ENCODE data around the gene CHRNA5.
"Not testable (repeated sequence)": the region's sequence is repeated elsewhere in the genome, so short reads cannot be mapped to it uniquely, and the experiment has no call there.

Gene CHRNA5

DNA sequence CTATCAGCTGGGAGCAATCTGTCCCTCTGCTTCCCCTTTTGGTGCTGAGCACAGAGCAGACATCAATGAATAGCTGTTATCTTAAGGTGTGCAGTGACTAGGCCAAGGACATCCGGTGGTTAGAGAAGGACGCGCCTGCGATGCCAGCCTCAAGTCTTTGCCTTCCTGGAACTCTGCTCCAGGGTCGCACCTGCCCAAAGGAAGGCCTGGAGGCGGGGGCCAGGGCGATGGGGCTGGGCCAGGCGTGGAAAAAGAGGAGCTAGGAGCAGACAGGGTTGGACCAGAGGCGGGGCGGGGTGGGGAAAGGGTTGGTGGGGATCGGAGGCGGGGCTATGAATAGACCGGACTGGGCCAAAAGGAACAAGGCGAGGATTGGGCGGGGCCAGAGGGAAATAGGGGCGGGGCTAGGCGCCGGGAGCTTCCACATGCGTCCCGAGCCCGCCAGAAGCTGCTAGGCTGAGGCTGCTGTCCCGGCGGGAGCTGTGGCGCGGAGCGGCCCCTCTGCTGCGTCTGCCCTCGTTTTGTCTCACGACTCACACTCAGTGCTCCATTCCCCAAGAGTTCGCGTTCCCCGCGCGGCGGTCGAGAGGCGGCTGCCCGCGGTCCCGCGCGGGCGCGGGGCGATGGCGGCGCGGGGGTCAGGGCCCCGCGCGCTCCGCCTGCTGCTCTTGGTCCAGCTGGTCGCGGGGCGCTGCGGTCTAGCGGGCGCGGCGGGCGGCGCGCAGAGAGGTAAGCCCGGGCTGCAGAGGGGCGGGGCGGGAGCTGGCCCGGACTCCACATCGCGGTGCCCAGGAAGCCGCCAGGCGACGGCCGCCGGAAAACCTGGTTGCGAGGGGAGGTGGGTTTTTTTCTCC is at the start of gene CHRNA5:
TSS of gene CHRNA5 (plus strand) at position 424 of the 854 bp plus-strand sequence. CDS start at position 624, 200 bp downstream.
- DNase-seq: peak; percentile 61

DNA sequence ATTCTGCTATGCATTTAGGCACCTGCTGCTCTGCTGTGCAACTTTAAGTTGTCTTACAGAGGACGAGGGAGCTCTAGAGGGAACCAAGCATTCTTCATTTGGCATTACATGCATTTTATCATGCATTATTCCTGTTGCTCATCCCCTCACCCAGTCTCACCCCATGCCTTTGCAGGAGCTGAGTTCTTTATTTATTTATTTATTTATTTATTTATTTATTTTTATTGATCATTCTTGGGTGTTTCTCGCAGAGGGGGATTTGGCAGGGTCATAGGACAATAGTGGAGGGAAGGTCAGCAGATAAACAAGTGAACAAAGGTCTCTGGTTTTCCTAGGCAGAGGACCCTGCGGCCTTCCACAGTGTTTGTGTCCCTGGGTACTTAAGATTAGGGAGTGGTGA is 45.3 kb upstream of the CHRNA5 start:
- DNase-seq: not testable (repeated sequence)

- no peak for DNase-seq
Observed at GRCh38 chr15:78524230-78524629, 41.1 kb upstream of the CHRNA5 start.

- DNase-seq: no peak
Observed at GRCh38 chr15:78527325-78527724, 38.0 kb upstream of the CHRNA5 start.

DNA sequence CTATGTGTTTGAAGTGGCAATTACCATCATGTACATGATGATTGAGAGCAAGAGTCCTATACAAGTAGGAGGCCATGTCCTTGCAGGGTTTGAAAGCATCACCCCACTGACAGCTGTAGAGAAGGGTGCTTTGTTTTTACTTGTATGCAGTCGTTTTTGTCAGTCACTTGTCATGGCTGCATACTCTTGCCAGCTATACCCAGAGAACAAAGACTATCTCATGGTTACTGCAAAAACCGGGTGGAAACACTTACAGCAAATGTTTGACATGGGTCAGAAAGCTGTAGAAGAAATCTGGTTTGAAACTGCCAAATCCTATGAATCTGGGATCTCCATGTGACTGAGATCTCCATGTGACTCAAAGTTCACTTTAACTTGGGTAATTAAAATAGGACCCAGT is 32.0 kb upstream of the CHRNA5 start:
- no peak for DNase-seq

DNA sequence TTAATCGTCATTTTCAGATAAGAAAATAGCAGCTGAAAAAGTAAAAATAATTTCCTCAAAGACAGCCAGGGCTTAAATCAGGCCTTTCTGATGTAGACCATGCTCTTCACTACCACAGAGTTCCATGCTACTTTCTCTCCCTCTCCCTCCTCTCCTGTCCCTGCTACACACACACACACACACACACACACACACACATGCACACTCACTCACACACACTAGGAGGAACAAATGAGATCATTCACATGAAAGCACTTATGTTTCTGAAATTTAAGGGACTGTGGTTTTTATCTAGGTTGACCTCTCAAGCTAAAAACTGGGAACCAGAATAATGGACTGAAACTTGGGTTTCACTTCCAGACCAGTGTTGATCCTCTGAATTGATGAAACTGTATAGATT is 29.2 kb upstream of the CHRNA5 start:
- no peak for DNase-seq

GRCh38 chr15:78537266-78537905 is 27.9 kb upstream of the CHRNA5 start:
- no peak for DNase-seq

GRCh38 chr15:78538358-78538757 is 27.0 kb upstream of the CHRNA5 start:
- DNase-seq: no peak

GRCh38 chr15:78539464-78540140 is 25.7 kb upstream of the CHRNA5 start:
- not testable (repeated sequence) for DNase-seq

GRCh38 chr15:78540141-78540870 is 25.0 kb upstream of the CHRNA5 start, which contains the start of gene PSMA4:
Gene PSMA4 (plus strand): TSS chr15:78540444. CDS start chr15:78541928, 1,484 bp downstream.
- DNase-seq: peak; percentile 39

- no peak for DNase-seq
Observed at GRCh38 chr15:78540871-78541743, 24.2 kb upstream of the CHRNA5 start.

DNA sequence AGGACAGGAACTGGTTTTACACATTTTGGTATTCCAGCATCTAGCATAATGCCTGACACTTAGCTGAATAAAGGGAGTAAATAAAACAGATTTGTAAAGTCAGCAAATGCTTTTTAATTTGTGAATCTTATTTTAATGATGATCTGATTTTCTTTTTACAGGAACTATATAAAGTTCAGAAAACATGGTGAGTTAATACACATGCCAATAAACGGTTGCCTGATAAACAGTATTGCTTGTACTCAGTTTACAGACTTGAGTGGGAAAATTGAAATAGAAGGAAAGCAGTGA is 23.6 kb upstream of the CHRNA5 start:
- no peak for DNase-seq

DNA sequence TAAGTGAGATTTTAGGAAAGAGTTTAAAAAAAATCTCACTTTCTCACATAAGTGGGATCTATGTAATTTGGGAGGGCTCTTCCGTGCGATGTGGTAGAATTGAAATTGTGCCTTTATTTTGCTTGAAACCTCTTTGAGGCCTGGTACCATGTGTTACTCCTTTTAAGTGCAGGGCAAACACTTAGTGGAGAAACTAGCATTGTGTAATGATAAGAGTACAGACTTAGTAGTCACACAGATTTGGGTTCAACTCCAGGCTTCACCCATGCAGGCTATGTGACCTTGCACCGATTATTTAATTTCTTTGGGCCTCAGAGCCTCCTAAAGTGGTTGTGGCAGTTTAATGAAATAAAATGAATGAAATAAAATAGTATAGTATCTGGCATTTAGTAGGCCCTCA is 22.7 kb upstream of the CHRNA5 start:
- DNase-seq: no peak

DNA sequence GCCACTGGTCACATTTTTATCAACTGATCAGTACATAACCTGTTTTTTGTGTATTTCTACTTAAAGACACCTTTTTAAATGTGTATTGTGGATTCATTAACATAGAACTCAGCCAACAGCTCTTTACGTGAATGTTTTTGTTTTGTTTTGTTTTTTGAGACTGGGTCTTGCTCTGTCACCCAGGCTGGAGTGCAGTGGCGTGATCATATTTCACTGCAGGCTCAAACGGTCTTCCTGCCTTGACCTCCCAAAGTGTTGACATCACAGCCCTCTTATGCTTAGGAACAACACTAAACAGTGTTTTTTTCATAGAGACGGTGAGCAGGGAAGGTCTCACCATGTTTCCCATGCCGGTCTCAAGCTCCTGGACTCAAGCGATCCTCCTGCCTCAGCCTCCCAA is 15.1 kb upstream of the CHRNA5 start:
- no peak for DNase-seq

- DNase-seq: no peak
Observed at GRCh38 chr15:78550815-78551214, 14.5 kb upstream of the CHRNA5 start.

GRCh38 chr15:78551902-78552301 is 13.4 kb upstream of the CHRNA5 start:
- DNase-seq: no peak

- no peak for DNase-seq
Observed at GRCh38 chr15:78552597-78552996, 12.7 kb upstream of the CHRNA5 start.

- not testable (repeated sequence) for DNase-seq
Observed at GRCh38 chr15:78560201-78560600, 5.1 kb upstream of the CHRNA5 start.

GRCh38 chr15:78561490-78561889 is 3.8 kb upstream of the CHRNA5 start:
- DNase-seq: no peak

DNA sequence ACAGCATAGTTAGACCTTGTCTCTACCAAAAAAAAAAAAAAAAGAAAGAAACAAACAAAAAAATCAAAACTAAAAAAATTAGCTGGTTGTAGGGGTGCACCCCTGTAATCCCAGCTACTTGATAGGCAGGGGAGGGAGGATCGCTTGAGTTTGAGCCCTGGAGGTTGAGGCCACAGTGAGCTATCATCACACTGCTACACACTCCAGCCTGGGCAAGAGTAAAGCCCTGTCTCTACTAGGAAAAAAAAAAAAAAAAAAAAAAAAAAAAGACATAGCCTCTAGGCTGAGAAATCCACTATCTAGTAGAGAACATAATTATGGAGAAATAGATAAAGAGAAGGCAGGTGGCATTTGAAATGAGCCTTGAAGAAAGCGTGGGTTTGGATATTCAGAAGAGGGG is 2.2 kb upstream of the CHRNA5 start:
- no peak for DNase-seq

DNA sequence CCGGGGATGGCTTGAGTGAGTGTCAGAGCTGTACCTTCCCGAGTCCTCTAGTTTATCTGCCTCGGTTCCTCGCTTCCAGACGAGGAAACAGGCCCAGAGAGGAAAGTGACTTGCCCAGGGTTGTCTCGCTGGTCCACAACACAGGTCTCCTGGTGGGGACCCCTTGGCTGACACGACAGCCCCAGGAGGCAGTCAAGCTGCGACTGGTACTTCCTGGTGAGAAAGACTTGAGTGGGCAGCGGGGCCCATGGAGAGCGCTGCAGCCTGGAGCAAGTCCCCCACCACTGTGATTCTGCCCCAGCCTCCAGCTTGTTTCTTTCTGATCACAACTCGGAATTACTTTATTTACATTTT is 600 bp upstream of the CHRNA5 start:
- no peak for DNase-seq
